GM21717 (cell line): ENCODE data around the gene ADTRP.

Source experiments
- ATAC-seq: cut with Tn5 transposase; IDR thresholded peaks from one replicate; pipeline ENCODE4 v1.9.1; 2021; ENCODE audit warnings: mild to moderate bottlenecking, moderate library complexity; ENCODE audit not compliant: unreplicated experiment

Gene ADTRP

GRCh38 chr6:11778648-11779328 is at the start of gene ADTRP:
Gene ADTRP (minus strand): TSS chr6:11778803. CDS start chr6:11778759, 44 bp downstream.
- ATAC-seq = no peak

- no peak for ATAC-seq
Observed at GRCh38 chr6:11826779-11827178, 48.2 kb upstream of the ADTRP start.

GRCh38 chr6:11824986-11825385 is 46.4 kb upstream of the ADTRP start:
- peak; percentile 70 for ATAC-seq

DNA sequence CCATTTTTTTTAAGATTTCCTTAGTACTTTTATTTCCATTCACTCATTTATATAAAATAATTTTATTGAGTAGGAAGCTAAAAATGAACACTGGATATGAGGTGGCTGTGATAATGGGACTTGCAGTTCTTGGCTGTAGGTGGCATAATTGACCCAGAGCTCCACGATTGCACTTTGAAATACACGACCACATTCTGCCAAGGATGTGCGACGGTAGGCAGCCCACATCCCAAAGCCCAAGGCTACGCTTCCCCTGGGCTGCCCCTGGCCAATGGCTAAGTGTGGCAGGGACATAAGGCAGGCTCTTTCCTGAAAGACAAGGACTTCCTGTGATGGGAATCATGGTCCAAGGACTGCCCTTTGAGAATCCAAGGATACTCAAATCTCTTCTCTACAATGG is 43.7 kb upstream of the ADTRP start:
- ATAC-seq = no peak

GRCh38 chr6:11821781-11822180 is 43.2 kb upstream of the ADTRP start:
- ATAC-seq = no peak

DNA sequence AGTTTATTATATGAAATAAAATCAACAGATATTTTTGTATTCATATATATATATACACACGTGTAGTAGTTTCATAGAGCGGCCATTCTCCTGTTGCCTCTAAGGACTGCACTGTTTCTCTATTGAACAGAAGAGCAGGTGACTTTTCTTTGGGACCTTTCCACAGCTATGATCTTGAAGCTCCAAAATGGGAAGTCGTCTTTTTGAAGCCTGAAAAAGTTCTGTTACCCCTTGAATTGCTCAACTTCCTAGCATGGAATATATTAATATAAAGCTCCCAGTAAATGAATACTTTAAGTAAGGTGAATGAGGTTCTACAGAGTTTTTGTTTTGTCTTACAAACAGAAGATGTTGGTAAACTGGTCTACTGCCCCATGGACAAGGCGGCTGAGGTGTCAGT is 42.2 kb upstream of the ADTRP start:
- no peak for ATAC-seq

DNA sequence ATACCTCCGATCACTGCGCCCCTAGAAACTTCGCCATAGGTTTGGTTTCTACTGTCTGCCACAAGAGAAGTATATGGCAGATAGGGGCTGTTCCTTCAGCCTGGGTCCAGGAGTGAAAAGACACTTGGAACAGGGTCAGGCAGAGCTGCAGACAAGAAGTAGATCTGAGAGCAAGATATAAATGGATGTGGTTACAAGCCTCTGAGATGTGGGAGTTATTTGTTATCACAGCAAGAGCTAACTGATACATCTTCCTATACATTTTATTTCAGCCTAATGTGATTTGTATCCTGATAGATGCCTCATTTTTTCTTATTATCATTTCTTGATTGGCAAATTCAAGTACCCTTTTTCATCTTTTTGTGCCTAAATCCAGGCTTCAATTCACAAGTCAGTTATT is 40.9 kb upstream of the ADTRP start:
- no peak for ATAC-seq

DNA sequence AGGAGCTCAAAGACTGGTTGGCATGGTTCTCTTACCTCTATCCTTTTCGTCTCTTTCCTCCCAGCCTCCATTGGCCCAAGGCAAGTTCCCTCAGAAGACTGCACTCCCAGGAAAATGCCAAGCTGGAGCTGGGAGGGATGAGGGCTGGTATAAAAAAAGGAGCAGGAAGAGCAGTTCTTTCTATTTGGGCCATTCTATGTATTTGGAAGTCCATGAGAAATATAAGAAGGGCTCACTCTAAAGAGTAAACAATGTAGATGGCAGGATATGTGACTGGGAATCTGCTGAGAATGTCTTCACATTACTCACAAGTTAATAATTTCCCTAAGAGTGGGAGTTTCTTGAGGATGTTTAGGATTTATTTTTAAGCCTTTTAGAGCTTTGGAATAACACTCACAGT is 36.6 kb upstream of the ADTRP start:
- no peak for ATAC-seq

DNA sequence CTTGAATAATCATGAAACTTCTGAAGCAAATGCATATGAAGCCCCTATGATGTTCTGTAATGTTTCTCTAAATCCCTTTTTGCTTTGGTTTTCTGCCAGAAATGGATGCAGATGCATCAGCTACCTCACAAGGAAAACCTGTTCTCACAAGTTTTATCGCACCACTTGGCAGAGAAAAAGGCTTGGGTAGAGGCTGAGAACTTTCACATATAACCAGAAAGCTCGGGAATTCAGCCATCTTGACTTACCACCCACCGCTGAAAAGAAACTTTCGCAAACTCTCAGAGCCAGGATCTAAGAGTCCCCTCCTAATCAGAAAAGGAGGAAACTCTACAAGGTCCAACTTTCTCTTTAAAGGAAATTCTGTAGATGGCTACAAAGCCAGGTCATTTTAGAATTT is 36.2 kb upstream of the ADTRP start:
- no peak for ATAC-seq

DNA sequence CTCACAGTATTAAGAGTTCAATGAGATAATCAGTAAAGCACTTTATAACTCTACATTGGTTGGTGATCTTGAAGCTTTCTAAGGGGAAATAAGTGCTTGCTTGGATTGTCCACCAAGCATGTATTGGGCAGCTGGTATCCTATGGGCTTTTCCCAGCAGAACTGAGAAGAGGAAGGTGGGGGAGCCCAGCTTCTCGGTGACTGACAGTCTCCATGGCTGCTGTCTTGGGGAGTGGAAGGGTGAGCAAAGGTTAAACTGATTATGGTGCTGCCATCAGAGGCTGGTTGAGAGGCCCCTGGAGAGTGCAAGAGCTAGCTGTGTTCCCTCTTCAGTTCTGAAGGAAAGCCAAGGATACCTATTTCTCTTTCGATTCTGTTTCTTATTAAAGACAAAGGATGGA is 35.5 kb upstream of the ADTRP start:
- no peak for ATAC-seq

DNA sequence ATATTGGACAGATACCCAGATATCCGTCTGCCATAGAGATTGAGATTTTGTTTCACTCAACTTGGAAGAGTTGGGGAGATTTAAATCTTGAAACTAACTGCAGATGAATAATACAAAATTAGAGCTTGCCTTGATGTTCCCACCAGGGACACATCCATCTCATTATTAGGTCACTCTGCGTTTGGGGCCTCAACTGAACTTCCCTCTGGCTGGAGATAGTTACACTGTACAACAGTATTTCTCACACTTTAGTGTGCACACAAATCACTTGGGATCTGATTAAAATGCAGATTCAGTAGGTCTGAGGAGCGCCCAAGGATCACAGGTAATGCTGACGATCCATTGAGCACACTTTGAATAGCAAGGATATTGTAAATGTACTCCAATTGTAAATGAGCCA is 35.0 kb upstream of the ADTRP start:
- no peak for ATAC-seq

DNA sequence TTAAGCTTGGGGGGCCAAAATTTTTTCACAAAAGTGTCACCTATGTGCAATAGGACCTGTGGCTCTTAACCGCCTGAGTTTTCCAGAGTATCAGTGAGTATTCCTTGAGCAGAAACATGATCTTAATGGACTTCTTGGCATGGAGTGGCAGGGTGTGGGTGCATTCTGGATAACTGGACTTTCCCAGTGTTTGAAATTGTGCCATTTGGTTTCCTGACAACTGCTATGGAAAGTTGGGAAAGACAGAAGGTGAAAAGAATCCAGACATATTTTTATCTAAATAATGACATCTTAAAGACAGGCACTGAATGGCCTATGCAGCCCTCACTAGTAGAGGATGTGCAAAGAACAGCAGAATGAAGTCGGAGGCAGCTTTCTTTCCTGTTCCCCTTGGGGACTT is 34.3 kb upstream of the ADTRP start:
- ATAC-seq = no peak

GRCh38 chr6:11812439-11812838 is 33.8 kb upstream of the ADTRP start:
- no peak for ATAC-seq

DNA sequence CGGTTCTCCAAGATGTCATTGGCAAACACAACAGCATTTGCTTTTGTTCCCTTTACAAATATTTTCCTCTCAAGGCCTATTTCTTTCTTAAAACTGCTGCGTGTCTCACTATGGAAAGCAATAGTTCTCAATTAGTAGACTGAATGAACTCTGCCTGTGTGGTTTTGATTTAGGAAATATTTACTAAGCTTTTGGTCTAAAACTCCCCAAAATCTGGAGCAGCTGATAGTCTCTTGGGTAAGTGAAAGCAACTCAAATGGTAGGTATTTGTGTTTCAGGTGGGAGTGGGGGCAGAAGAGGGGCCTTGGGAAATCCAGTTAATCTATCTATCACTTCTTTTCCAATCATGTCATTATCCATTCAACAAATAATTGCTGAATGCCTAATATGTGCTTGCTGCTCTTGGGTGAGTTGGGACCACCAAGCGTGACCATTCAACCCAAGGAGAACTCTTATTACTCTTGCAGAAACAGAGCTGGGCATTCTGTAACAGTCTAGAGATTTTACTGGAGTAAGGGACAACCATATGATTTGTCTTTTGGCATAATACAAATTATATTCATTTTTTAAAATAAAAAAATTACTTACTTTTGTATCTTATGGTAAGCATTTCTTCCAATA is 33.2 kb upstream of the ADTRP start:
- no peak for ATAC-seq

- no peak for ATAC-seq
Observed at GRCh38 chr6:11810854-11811643, 32.4 kb upstream of the ADTRP start.

DNA sequence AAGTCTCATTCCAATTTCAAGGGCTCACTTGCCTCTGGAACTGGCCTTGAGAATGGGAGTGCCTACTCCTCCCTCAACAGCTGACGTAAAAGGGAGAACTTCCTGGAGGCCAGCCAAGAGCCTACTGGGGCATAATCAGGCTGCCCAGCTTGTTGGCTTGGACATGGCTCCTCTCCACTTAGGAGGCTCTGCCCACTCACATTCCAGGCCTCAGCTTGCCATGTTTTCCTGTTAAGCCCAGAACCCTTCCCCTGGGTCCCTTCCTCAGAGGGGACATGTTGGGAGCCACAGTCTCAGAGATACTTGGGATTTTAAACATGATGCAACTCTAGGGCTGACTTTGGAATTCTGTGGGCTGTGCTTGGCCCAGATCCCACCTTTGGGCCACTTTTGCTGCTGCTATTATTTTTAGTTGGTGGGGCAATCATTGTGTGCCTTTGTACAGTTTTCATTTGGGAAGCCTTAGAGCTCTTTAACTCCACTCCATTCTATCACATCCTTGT is 31.5 kb upstream of the ADTRP start:
- ATAC-seq = no peak

DNA sequence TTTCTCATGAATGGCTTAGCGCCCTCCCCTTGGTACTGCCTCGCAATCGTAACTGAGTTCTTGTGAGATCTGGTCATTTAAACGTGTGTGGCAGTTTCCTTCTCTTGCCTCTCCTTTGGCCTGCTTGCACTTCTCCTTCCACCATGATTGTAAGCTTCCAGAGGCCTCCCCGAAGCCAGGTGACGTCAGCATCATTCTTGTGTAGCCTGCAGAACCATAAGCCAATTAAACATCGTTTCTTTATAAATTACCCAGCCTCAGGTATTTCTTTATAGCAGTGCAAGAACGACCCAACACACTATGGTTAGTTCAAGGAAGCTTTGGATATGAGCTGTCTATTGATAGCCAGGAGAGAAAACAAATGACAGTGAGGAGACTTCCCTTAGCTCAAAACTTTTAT is 29.5 kb upstream of the ADTRP start:
- no peak for ATAC-seq

DNA sequence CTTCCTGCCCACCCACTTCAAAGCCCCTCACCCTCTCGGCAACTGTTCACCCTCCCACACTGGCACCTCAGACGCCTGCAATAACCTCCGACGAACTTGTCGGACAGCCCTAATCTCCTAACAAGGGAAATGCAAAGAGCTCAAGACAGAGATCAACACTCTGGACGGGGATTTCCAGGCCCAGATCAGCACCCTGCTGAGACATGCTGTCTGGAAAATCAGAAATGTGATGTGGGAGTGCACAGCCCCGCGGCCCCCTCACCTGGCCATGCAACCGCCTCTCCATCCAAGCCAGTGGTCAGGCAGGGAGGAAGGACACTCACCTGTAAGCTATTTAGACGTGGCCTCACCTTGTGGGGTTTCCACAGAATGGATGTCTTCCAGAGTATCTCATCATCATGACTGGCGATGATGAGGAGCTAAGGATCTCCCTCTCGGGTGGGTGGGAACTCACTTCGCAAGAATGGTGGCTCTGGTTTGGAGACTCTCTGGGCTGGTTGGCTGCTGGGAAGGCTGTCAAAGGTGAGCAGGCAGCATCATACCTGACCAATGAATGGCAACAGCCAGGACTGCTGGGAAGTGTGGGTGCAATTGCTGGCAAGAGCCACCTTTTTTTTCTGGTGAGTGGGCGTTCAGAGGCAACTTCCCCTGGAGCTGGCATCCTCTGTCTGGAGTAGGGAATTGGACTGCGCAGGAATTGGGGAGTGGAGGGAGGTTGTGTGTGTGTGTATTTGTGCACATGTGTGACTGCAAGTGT is 28.1 kb upstream of the ADTRP start:
- ATAC-seq = no peak

GRCh38 chr6:11805259-11806053 is 26.9 kb upstream of the ADTRP start:
- no peak for ATAC-seq

DNA sequence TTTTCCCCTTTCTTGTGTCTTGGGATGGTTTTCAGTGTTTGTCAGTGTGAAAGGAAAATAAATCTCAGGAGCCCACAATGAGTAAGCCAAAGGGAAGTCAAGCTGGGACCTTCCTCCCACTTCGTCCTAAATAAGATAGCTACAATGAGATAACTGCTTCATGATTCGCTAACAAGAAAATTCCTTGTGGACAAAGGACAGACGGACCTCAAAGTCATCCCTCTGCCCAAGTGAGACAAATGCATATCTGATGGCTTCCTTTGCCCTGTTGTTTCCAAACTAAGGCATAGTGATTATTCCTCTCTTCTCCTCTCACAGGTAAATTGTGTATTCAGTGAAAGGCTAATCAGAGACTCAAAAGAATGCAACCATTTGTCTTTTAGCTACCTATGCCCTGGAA is 26.1 kb upstream of the ADTRP start:
- ATAC-seq = no peak
